G401.6 (cell line): Measurements from ENCODE around the gene HGFAC.

Experiments used
- FAIRE-seq: peaks from 2 replicates; lab custom pipeline; 2012; peaks lifted over from hg19 to GRCh38; lab: Jason Lieb, UNC

HGFAC gene

GRCh38 chr4:3441501-3442459, at the start of gene HGFAC:
HGFAC (plus strand) TSS chr4:3441968; CDS start chr4:3442002, 34 bp downstream.
- no peak for FAIRE-seq

GRCh38 chr4:3392321-3392720, 49.4 kb upstream of the HGFAC start:
- no peak for FAIRE-seq

- no peak for FAIRE-seq
Observed at GRCh38 chr4:3393171-3393570, 48.6 kb upstream of the HGFAC start.

DNA sequence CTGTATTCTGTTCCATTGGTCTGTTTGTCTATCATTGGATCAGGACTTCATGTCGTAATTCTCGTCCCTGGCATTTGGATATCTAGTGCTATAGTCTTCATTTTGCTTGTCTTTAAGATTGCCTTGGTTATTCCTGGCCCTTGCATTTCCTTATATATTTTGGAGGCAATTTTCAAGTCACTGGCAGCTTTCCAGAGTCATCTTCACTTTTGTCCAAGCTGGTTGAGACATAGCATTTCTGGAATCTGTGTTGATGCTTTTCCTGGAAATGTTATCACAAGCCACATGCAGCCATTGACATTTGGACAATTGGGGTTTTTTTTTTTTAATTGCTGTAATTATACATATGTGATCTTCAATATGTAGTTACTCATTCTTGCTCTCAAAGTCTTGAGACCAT, 45.2 kb upstream of the HGFAC start:
- FAIRE-seq = no peak

- FAIRE-seq = no peak
Observed at GRCh38 chr4:3397128-3397527, 44.6 kb upstream of the HGFAC start.

DNA sequence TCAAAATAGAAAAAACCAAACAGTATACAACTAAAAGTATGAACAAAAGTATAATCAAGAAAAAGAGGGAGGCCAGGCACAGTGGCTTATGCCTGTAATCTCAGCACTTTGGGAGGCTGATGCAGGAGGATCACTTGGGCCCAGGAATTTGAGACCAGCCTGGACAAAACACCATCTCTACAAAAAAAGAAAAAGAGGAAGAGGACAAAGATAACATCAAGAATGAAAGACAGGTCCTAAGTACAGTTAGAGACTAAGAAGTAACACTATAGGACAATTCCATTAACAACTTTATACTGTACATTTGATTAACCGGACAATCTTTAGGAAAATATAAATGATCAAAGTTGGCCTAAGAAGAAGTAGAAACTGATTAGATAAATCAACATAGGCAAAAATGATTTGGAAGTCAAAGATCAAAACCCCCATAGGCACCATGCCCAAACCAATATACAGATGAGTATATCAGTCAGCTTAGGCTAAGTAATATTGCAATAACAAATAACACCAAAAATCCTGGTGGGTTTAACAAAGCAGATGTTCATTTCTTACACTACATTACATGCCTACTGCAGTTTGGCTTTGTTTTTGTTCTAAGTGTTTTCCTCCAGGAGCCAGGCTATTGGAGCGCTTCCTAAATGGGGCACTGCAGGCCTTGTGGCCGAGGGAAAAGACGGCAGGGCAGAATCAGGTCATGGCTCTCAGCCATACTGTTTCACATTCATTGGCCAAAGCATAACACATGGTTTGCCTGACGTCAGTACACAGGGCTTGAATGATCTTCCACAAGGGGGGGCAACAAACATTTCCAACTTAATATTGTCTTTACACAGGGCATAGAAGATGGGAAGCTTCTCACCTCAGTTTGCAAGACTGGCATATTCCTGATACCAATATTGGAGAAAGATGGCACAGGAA, 42.2 kb upstream of the HGFAC start:
- no peak for FAIRE-seq

DNA sequence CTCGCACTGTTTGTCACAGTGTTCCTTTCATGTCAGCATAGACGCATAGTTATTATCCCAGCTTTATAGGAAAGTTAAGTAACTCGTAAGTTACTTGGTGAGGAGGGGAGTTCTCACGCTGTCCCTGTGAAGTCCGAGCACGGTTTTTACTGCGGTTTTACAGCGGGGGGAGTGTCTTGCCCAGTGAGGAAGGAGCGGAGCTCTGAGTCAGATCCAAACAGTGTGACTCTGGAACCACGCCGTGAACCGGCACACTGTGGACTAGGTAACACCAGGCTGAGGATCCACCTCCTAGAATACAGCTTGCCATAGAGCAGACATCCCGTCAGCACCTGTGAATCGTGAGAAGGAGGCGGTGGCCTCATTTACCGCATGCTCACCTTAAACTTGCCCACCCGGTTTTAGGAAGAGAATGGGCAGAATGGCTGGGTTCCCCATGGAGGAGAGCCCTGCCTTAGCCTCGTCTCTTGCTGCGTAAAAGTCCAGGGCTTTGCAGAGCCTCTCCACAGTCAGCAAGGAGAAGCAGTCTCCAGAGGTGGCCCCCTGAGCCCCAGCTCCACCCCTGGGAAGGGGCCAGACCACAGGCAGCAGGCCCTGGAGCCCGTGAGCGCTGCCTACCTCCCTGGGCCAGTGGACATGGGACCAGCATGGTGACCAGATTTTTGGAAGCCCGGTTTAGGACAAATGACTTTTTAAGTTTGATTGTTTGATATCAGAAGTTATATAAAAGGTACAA, 40.2 kb upstream of the HGFAC start:
- FAIRE-seq = no peak

GRCh38 chr4:3402491-3403347, 39.0 kb upstream of the HGFAC start:
- no peak for FAIRE-seq

GRCh38 chr4:3403348-3403906, 38.3 kb upstream of the HGFAC start:
- FAIRE-seq = no peak

DNA sequence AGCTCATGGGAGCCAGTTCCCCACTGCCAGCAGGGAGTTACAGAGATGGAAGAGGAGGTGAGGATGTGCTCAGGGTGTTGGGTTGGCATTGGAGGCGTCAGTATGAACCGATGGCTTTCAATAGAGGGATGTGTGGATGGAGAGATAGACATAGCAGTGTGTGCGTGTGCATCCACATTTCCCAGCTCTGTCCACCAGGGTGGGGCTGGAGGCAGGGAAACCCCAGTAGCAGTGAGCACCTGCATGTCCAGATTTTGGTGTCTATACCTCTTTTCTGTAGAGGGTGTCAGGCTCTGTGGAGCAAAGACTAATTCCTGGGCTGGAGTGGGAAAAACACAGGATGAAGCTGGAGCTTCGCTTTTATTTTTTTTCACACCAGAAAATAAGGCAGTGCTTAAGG, 37.2 kb upstream of the HGFAC start:
- no peak for FAIRE-seq

- FAIRE-seq = no peak
Observed at GRCh38 chr4:3405176-3405575, 36.6 kb upstream of the HGFAC start.

DNA sequence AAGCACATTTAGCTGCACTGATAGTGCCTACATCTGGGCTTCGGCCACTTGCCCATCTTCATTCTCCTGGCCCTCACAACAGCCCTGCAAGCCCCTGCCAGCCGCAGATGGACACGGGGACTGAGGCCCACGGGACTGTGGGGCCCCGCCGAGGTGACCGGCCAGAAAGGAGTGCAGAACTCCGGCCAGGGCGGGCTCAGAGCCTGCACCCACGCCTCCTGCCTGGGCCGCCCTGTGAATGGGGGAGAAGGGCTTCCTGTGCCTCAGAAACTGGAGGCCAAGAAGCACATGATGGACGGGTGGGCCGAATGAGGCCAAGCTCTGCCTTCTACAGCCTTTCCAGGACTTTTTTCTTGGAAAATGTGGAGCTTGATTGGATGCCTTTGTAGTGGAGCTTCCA, 35.7 kb upstream of the HGFAC start:
- no peak for FAIRE-seq

DNA sequence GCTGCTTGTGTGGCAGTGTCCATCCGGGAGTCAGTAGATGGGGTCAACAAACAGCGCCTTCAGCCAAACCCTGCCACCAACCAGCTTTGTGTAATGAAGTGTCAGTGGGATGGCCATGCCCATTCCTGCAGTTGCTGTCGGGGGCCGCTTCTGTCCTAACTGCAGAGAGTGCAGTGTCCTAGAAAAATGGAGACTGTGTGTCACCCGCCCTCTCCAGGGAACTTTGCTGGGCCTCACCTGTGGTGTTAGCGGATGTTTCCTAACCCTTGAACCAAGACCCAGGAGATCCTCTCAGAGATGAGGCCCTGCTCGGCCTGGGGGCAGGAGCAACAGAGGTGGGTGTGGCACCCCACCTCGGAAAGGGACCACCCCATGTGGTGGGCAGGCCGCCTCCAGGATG, 35.3 kb upstream of the HGFAC start:
- no peak for FAIRE-seq

DNA sequence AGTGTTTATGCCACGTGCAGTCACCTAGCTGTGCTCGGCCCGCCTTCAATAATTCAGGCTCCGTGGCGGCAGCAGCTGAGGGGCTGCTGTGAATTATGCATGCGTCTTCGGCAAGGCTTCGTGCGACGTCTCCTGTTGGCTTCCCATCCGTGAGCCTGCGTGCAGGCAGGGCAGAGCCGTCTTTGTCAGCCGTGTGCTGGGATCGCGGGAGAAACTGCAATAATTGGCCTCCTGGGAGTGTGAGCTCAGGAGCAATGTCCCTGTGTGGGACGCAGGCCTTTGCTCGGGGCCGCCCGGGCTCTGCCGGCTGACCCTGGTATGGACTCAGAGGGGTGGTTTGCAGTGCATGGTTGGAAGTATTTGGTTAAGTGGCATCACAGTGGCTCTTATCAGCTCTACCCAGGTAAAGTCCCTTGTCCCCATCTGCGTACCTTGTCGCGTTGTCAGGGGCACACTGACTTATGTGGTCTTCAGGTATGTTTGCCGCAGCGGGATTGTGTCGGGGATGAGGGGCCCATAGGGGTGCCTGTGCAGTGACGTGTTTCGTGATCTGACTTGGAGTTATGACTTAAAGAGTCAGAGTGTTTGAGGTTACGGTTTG, 34.5 kb upstream of the HGFAC start:
- no peak for FAIRE-seq

- FAIRE-seq = no peak
Observed at GRCh38 chr4:3407930-3408792, 33.6 kb upstream of the HGFAC start.

DNA sequence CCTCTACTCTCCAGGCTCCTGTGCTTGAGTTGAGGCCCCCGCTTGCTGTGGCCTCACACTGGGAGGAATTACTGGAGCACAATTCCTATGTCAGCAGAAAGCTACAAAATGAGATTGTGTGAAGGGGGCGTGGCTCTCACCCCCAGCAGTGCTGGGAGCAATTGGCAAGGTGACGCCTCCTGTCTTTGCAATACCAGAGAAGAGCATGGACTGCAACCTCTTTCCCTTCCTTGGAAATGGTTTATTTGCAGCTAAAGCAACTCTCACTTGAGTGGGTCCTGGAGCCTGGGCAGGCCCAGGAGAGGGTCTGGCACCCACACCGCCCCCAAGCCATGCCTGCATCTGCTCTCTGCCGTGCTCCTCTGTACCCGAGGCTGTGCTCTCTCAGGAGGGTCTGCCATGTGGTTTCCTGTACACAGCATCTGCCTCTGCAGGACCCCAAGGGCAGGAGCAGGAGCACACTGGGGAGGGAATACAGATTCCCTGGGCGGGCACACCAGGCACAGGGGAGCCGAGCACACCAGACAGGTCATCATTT, 32.9 kb upstream of the HGFAC start:
- no peak for FAIRE-seq

- no peak for FAIRE-seq
Observed at GRCh38 chr4:3409571-3410091, 32.1 kb upstream of the HGFAC start.

DNA sequence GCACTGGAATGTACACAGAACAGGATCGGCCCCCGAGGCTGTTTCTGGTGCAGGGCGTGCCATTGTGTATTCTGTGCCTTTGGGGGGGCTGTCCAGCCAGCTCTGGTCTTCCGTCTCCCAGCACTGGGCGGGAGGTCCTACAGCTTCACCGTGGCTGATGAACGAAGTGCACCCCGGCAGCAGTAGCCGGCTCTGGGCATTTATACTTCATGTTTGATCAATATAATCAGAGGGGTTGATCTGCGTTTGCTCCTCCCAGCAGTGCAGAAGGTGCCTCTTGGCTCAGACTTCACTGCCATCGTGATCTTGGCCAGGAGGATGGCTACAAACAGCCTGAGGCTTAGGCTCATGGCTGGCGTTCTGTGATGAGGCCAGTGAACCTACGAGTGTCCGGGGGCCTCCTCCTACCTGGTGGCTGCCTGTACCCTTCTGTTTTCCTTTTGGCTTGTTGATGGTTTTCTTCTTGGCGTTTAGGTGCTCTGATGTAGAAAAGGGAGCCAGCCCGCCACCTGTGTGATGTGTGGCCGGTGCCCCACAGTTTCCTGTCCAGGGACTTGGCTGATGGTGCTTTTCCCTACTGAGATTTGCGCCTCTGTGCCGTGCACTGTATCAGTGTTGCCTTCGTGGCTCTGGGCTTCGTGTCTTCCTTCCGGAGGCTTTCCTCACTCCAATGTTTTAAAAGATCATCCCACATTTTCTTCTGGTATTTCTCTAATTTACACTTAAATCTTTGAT, 31.2 kb upstream of the HGFAC start:
- no peak for FAIRE-seq
